ENCODE data around the gene NFAM1. TPM values are rescaled to one million over a fixed set of nuclear protein-coding genes. Genes with fewer than 3 reads are reported as not detected.

The NFAM1 gene
- total and polyA plus RNA-seq, 7 donors = 1.2 to 3.1 (median 2.3) TPM

- 40 to 70% methylated on average over 26 of the region's 26 CpGs for WGBS, 2 donors
- peak; percentile 81 for DNase-seq
- H3K9me3 ChIP-seq = no peaks in the 10 kb centered on the region
- no peaks in the 10 kb centered on the region for H3K27me3 ChIP-seq
- no peak for TF ChIP-seq POLR2AphosphoS5 (IDR thresholded peaks at IDR 0.05)
- TF ChIP-seq POLR2A (IDR thresholded peaks at IDR 0.05) = no peak
- TF ChIP-seq EP300 (IDR thresholded peaks at IDR 0.05) = no peak
- no peak for TF ChIP-seq CTCF (IDR thresholded peaks at IDR 0.05)
- peak overlapping the region in 3 of 4 donors; percentile 50 to 71 (median 54) for H3K27ac ChIP-seq
- peaks cover 0 to 40% (median 39%) of the 10 kb centered on the region in 4 donors for H3K4me1 ChIP-seq
- H3K4me3 ChIP-seq = peak overlapping the region in 3 of 4 donors; percentile 25 to 37 (median 34)
- intact Hi-C loops (cut with DNase I) = no loop called here
- no peaks in the 10 kb centered on the region for H3K36me3 ChIP-seq
Measured at GRCh38 chr22:42340829-42341383, 91.3 kb downstream of the NFAM1 start.

- WGBS, 2 donors = 96 to 97% methylated on average over 3 of the region's 3 CpGs
- peaks cover 0 to 43% (median 38%) of the 10 kb centered on the region in 4 donors for H3K4me1 ChIP-seq
Measured at GRCh38 chr22:42340150-42340549, 92.1 kb downstream of the NFAM1 start.

GRCh38 chr22:42338479-42338878 is 93.7 kb downstream of the NFAM1 start:
- Histone ChIP-seq H3K27me3 (no peaks in the 10 kb centered on the region), H3K27ac (no peak overlapping the region), H3K4me1 (peaks cover 0 to 33% (median 26%) of the 10 kb centered on the region in 4 donors), H3K9me3 (no peaks in the 10 kb centered on the region), H3K4me3 (no peak overlapping the region), H3K36me3 (no peaks in the 10 kb centered on the region)
- no peak for TF ChIP-seq EP300 (IDR thresholded peaks at IDR 0.05)
- TF ChIP-seq CTCF (IDR thresholded peaks at IDR 0.05) = no peak
- WGBS, 2 donors = 19 to 70% methylated on average over 21 of the region's 21 CpGs
- no peak for DNase-seq
- intact Hi-C loops (cut with DNase I) = no loop called here

More at GRCh38 chr22:42340150-42340549, 92.1 kb downstream of the NFAM1 start:
- no peaks in the 10 kb centered on the region for H3K9me3 ChIP-seq
- no peak for DNase-seq
- no peaks in the 10 kb centered on the region for H3K36me3 ChIP-seq
- no peaks in the 10 kb centered on the region for H3K27me3 ChIP-seq
- H3K27ac ChIP-seq = no peak overlapping the region
- intact Hi-C loops (cut with DNase I) = no loop called here
- TF ChIP-seq POLR2AphosphoS5 (IDR thresholded peaks at IDR 0.05) (no peak), EP300 (IDR thresholded peaks at IDR 0.05) (no peak), POLR2A (IDR thresholded peaks at IDR 0.05) (no peak), CTCF (IDR thresholded peaks at IDR 0.05) (no peak)
- H3K4me3 ChIP-seq = no peak overlapping the region

GRCh38 chr22:42337356-42337755 is 94.8 kb downstream of the NFAM1 start:
- Histone ChIP-seq H3K9me3 (no peaks in the 10 kb centered on the region), H3K27me3 (no peaks in the 10 kb centered on the region), H3K4me3 (no peak overlapping the region), H3K27ac (no peak overlapping the region), H3K36me3 (no peaks in the 10 kb centered on the region), H3K4me1 (peaks cover 0 to 24% (median 18%) of the 10 kb centered on the region in 4 donors)
- TF ChIP-seq POLR2AphosphoS5 (IDR thresholded peaks at IDR 0.05) (no peak), EP300 (IDR thresholded peaks at IDR 0.05) (no peak), CTCF (IDR thresholded peaks at IDR 0.05) (no peak), POLR2A (IDR thresholded peaks at IDR 0.05) (no peak)
- DNase-seq = no peak
- intact Hi-C loops (cut with DNase I) = no loop called here

Measured in sigmoid colon (tissue), 7 donors.